SK-N-SH (cell line): ENCODE measurements around the gene HDAC6. TPM values are rescaled to one million over a fixed set of nuclear protein-coding genes. Genes with fewer than 3 reads are reported as not detected.

Experiments
- CTCF ChIA-PET: fragments of 300-600, 350-600 bp; formaldehyde crosslinking; extraction: SDS; loops from one replicate; lab custom pipeline; 2021; lab: Yijun Ruan, JAX
- POLR2A ChIA-PET: fragments of 350-600 bp; sonication (Branson Sonifier 250); formaldehyde crosslinking; extraction: SDS; loops from one replicate; lab custom pipeline; 2020; ENCODE audit warnings: antibody characterized with exemption, inconsistent platforms; lab: Yijun Ruan, JAX
- DNase-seq: peaks from one replicate; pipeline ENCODE4 v3.0.0; 2012
- H2AFZ ChIP-seq: fragments of 200-600 bp; sonication (generic); 2 replicates; pipeline ENCODE4 v1.8.1; 2016; ENCODE audit warnings: antibody characterized with exemption, mild to moderate bottlenecking, low read depth
- H3F3A ChIP-seq: fragments of 200-600 bp; sonication (generic); replicated peaks from 2 replicates; pipeline ENCODE3; 2016; ENCODE audit warnings: antibody characterized with exemption, mild to moderate bottlenecking; ENCODE audit not compliant: insufficient read depth
- H3K27ac ChIP-seq, 2 experiments: fragments of 200-500 bp in 1 of 2; fragments of 200-600 bp in 1 of 2; sonication (Bioruptor generic) in 1 of 2; sonication (generic), shearing (Covaris generic) in 1 of 2; 2 replicates each; pipeline versions ENCODE4 v1.5.1 to v1.6.1; 2014 to 2016; ENCODE audit warnings: low read depth in 2 of 2, inconsistent platforms in 1 of 2, low read length in 1 of 2, mild to moderate bottlenecking in 1 of 2, mixed read lengths in 1 of 2
- H3K27me3 ChIP-seq: fragments of 200-600 bp; sonication (generic), shearing (Covaris generic); 2 replicates; pipeline ENCODE4 v1.6.1; 2016; ENCODE audit warnings: mixed run types; ENCODE audit not compliant: insufficient read depth
- H3K36me3 ChIP-seq, 2 experiments: fragments of 200-500 bp in 1 of 2; fragments of 200-600 bp in 1 of 2; sonication (Bioruptor generic) in 1 of 2; sonication (generic) in 1 of 2; replicated peaks in 1 of 2; 2 replicates each; pipeline versions ENCODE3 to v1.5.1; 2014 to 2016; ENCODE audit warnings: low read length in 1 of 2, mild to moderate bottlenecking in 1 of 2; ENCODE audit not compliant: insufficient read depth in 2 of 2, control insufficient read depth in 1 of 2
- H3K4me1 ChIP-seq, 2 experiments: fragments of 200-500 bp in 1 of 2; fragments of 200-600 bp in 1 of 2; sonication (Bioruptor generic) in 1 of 2; sonication (generic), shearing (Covaris generic) in 1 of 2; 2 replicates each; pipeline versions ENCODE4 v1.5.1 to v1.6.1; 2014 to 2016; ENCODE audit warnings: low read depth in 1 of 2, low read length in 1 of 2, mixed run types in 1 of 2; ENCODE audit not compliant: insufficient read depth in 2 of 2, control insufficient read depth in 1 of 2
- H3K4me2 ChIP-seq: fragments of 200-600 bp; sonication (generic), shearing (Covaris generic); 2 replicates; pipeline ENCODE4 v1.6.1; 2017; ENCODE audit warnings: mixed run types
- H3K4me3 ChIP-seq, 2 experiments: fragments of 200-500 bp in 1 of 2; fragments of 200-600 bp in 1 of 2; sonication (Bioruptor generic) in 1 of 2; sonication (generic), shearing (Covaris generic) in 1 of 2; 2 replicates each; pipeline versions ENCODE4 v1.5.1 to v1.8.1; 2014 to 2016; ENCODE audit warnings: low read depth in 2 of 2, inconsistent platforms in 1 of 2, low read length in 1 of 2, mild to moderate bottlenecking in 1 of 2, mixed read lengths in 1 of 2, moderate library complexity in 1 of 2
- H3K79me2 ChIP-seq: fragments of 200-600 bp; sonication (generic); 2 replicates; pipeline ENCODE4 v1.8.1; 2017; ENCODE audit warnings: mild to moderate bottlenecking; ENCODE audit not compliant: insufficient read depth
- H3K9ac ChIP-seq: fragments of 200-600 bp; sonication (generic); 2 replicates; pipeline ENCODE4 v1.6.1; 2017; ENCODE audit warnings: mixed run types
- H3K9me2 ChIP-seq: fragments of 200-600 bp; sonication (generic); 2 replicates; pipeline ENCODE4 v1.6.1; 2017; ENCODE audit warnings: mixed run types
- H3K9me3 ChIP-seq: fragments of 200-600 bp; sonication (generic); 2 replicates; pipeline ENCODE4 v1.6.1; 2017; ENCODE audit warnings: mixed run types, mild to moderate bottlenecking, moderate library complexity
- H4K20me1 ChIP-seq: fragments of 200-600 bp; sonication (generic); 2 replicates; pipeline ENCODE4 v1.6.1; 2017; ENCODE audit warnings: mild to moderate bottlenecking, mixed run types; ENCODE audit not compliant: insufficient read depth
- CTCF ChIP-seq: fragments of 200-600 bp; sonication (generic); IDR thresholded peaks from 2 replicates; pipeline ENCODE4 v1.6.1; 2017; ENCODE audit warnings: antibody characterized with exemption, mild to moderate bottlenecking, moderate library complexity
- ELF1 ChIP-seq: IDR thresholded peaks from 2 replicates; pipeline ENCODE4 v1.4.0; 2012
- GABPA ChIP-seq: IDR thresholded peaks from 2 replicates; pipeline ENCODE4 v1.4.0; 2012; ENCODE audit warnings: low read depth, mild to moderate bottlenecking
- GATA2 ChIP-seq: sonication (generic); formaldehyde crosslinking; IDR thresholded peaks from 2 replicates; pipeline ENCODE4 v1.5.0; 2020; ENCODE audit warnings: mild to moderate bottlenecking, missing genetic modification reagents
- MEF2A ChIP-seq: IDR thresholded peaks from 2 replicates; pipeline ENCODE4 v1.4.0; 2012; ENCODE audit warnings: low read depth, borderline replicate concordance
- MXI1 ChIP-seq: IDR thresholded peaks from 2 replicates; pipeline ENCODE4 v1.6.1; 2012; ENCODE audit warnings: mild to moderate bottlenecking, low read depth, low read length, improper control_type of control experiment
- POLR2AphosphoS5 ChIP-seq: IDR thresholded peaks from 2 replicates; pipeline ENCODE4 v1.6.1; 2012; ENCODE audit warnings: low read depth, low read length
- RAD21 ChIP-seq: IDR thresholded peaks from 2 replicates; pipeline ENCODE4 v1.6.1; 2012; ENCODE audit warnings: mild to moderate bottlenecking, low read length
- SMC3 ChIP-seq: IDR thresholded peaks from 2 replicates; pipeline ENCODE4 v1.6.1; 2012; ENCODE audit warnings: low read depth, low read length, improper control_type of control experiment
- YY1 ChIP-seq: IDR thresholded peaks from 2 replicates; pipeline ENCODE4 v1.4.0; 2012; ENCODE audit warnings: low read depth, mild to moderate bottlenecking
- WGBS: methylation state at CpG from one replicate; pipeline ENCODE4 v1.1.6; 2017; ENCODE audit warnings: low lambda C conversion rate; 5-methylcytosine and 5-hydroxymethylcytosine counted together
- polyA plus RNA-seq, 3 experiments: library from polyadenylated mRNA; depleted of rRNA; stranded (reverse); fragments of >200 nt; gene quantifications; 2 replicates each; pipeline ENCODE4 v1.2.3, GENCODE V29; 2012

Gene HDAC6
- polyA plus RNA-seq, 1 of the 3 experiments (the other 2 are of a cell fraction): 34.0 TPM

GRCh38 chrX:48754238-48754637 lies 47.6 kb upstream of the HDAC6 start:
- TF ChIP-seq YY1 (no peak), GABPA (no peak), MEF2A (no peak)
- no peaks in the 10 kb centered on the region for H3K4me1 ChIP-seq
- no peaks in the 10 kb centered on the region for H3K36me3 ChIP-seq
- no peaks in the 10 kb centered on the region for H3K9me3 ChIP-seq
- H3K79me2 ChIP-seq: no peaks in the 10 kb centered on the region
- no peaks in the 10 kb centered on the region for H3F3A ChIP-seq
- no peak overlapping the region for H2AFZ ChIP-seq
- H3K27me3 ChIP-seq: peaks cover 6% of the 10 kb centered on the region
- ChIA-PET CTCF (no interaction called here), POLR2A (no interaction called here)
- no peaks in the 10 kb centered on the region for H4K20me1 ChIP-seq
- no peak overlapping the region for H3K4me2 ChIP-seq
- H3K9ac ChIP-seq: no peak overlapping the region
- H3K27ac ChIP-seq: no peak overlapping the region
- 16% methylated on average over 8 of the region's 8 CpGs for WGBS
- H3K9me2 ChIP-seq: no peaks in the 10 kb centered on the region
- no peak for DNase-seq
- H3K4me3 ChIP-seq: no peak overlapping the region

- peak; percentile 27 for DNase-seq
- Histone ChIP-seq H3K4me1 (no peaks in the 10 kb centered on the region), H3K27ac (no peak within 1 kb of the TSS), H3K27me3 (peaks cover 14% of the 10 kb centered on the region), H3K4me2 (no peak within 1 kb of the TSS), H3K4me3 (no peak within 1 kb of the TSS), H3K36me3 (no peaks in the 10 kb centered on the region), H2AFZ (no peak within 1 kb of the TSS), H3K9me3 (no peaks in the 10 kb centered on the region), H4K20me1 (no peaks in the 10 kb centered on the region), H3K79me2 (no peaks in the 10 kb centered on the region), H3F3A (no peaks in the 10 kb centered on the region), H3K9me2 (no peaks in the 10 kb centered on the region), H3K9ac (no peak within 1 kb of the TSS)
- peak; percentile 10; the same call in 1 of the 2 replicates for TF ChIP-seq SMC3
- TF ChIP-seq YY1: no peak
- TF ChIP-seq RAD21: peak; percentile 52
- TF ChIP-seq CTCF: peak; percentile 30
- no peak for TF ChIP-seq ELF1
- POLR2A ChIA-PET: no interaction called here
- CTCF ChIA-PET: interaction anchor here (1.2 kb wide), 1 partner anchor 11 kb away, joined by 3 read pairs; no protein-coding TSS in a partner anchor
- WGBS: 33% methylated on average over 10 of the region's 12 CpGs
Observed at GRCh38 chrX:48761674-48762471, 40.0 kb upstream of the HDAC6 start, which contains the start of gene GLOD5. Gene GLOD5, plus strand, starts transcription at chrX:48761747. Its CDS starts 44 bp downstream, at chrX:48761791.

- H3K9me3 ChIP-seq: no peaks in the 10 kb centered on the region
- CTCF ChIA-PET: no interaction called here
- peaks cover 40% of the 10 kb centered on the region; the same call in 1 of the 2 replicates for H3K27me3 ChIP-seq
- no peak overlapping the region for H3K27ac ChIP-seq
- H4K20me1 ChIP-seq: no peaks in the 10 kb centered on the region
- DNase-seq: no peak
- H3K9me2 ChIP-seq: no peaks in the 10 kb centered on the region
- no peaks in the 10 kb centered on the region for H3K79me2 ChIP-seq
- no peak overlapping the region for H3K4me3 ChIP-seq
- H3K36me3 ChIP-seq: no peaks in the 10 kb centered on the region
- H3K9ac ChIP-seq: no peak overlapping the region
- POLR2A ChIA-PET: no interaction called here
- WGBS: 28% methylated on average over 6 of the region's 6 CpGs
- H2AFZ ChIP-seq: no peak overlapping the region
- TF ChIP-seq POLR2AphosphoS5: no peak
- no peak for TF ChIP-seq GATA2
- no peak for TF ChIP-seq MXI1
- no peaks in the 10 kb centered on the region for H3K4me1 ChIP-seq
- no peak overlapping the region for H3K4me2 ChIP-seq
- no peaks in the 10 kb centered on the region for H3F3A ChIP-seq
Observed at GRCh38 chrX:48769230-48769629, 32.6 kb upstream of the HDAC6 start.
